Measurements from ENCODE around the gene SOCS4.
"Not testable (repeated sequence)": the region's sequence is repeated elsewhere in the genome, so short reads cannot be mapped to it uniquely, and the experiment has no call there.

DNA sequence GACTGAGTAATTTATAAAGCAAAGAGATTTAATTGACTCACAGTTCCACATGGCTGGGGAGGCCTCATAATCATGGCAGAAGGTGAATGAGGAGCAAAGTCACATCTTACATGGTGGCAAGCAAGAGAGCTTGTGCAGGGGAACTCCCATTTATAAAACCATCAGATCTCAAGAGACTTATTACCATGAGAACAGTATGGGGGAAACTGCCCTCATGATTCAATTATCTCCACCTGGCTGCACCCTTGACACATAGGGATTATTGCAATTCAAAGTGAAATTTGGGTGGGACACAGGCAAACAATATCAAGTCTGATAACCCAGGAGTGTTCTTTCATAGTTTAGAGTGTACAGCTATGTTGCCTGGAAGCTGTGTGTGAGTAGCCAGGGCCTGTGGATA, 11.0 kb downstream of the SOCS4 start:
- TF ChIP-seq, protein P1, sequence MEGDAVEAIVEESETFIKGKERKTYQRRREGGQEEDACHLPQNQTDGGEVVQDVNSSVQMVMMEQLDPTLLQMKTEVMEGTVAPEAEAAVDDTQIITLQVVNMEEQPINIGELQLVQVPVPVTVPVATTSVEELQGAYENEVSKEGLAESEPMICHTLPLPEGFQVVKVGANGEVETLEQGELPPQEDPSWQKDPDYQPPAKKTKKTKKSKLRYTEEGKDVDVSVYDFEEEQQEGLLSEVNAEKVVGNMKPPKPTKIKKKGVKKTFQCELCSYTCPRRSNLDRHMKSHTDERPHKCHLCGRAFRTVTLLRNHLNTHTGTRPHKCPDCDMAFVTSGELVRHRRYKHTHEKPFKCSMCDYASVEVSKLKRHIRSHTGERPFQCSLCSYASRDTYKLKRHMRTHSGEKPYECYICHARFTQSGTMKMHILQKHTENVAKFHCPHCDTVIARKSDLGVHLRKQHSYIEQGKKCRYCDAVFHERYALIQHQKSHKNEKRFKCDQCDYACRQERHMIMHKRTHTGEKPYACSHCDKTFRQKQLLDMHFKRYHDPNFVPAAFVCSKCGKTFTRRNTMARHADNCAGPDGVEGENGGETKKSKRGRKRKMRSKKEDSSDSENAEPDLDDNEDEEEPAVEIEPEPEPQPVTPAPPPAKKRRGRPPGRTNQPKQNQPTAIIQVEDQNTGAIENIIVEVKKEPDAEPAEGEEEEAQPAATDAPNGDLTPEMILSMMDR (conservative IDR thresholded peaks at IDR 0.05; ENCODE audit: low read length): not testable (repeated sequence)
- not testable (repeated sequence) for TF ChIP-seq EZH2phosphoT487 (IDR thresholded peaks at IDR 0.05; ENCODE audit: borderline replicate concordance, low read depth, low read length)
